Subcutaneous abdominal adipose tissue (tissue), 5 donors: ENCODE data around the gene CRIP3.

ENCODE experiments used
- H3K27ac ChIP-seq: one replicate; pipeline ENCODE4 v1.7.0; 2013; ENCODE audit warnings: low read depth, mild to moderate bottlenecking, inconsistent platforms, low read length, moderate library complexity
- H3K27me3 ChIP-seq, 5 donors: one replicate each; pipeline ENCODE4 v1.7.0; 2013; ENCODE audit warnings: low read length in 5 of 5, inconsistent platforms in 1 of 5; ENCODE audit not compliant: control insufficient read depth in 5 of 5, insufficient read depth in 4 of 5
- H3K36me3 ChIP-seq, 5 donors: one replicate each; pipeline ENCODE4 v1.7.0; 2013; ENCODE audit warnings: low read length in 5 of 5; ENCODE audit not compliant: control insufficient read depth in 5 of 5, insufficient read depth in 5 of 5
- H3K4me1 ChIP-seq, 5 donors: one replicate each; pipeline ENCODE4 v1.7.0; 2013; ENCODE audit warnings: low read length in 5 of 5, mild to moderate bottlenecking in 3 of 5, moderate library complexity in 1 of 5; ENCODE audit not compliant: control insufficient read depth in 5 of 5, insufficient read depth in 5 of 5
- H3K4me3 ChIP-seq, 5 donors: one replicate each; pipeline ENCODE4 v1.7.0; 2013; ENCODE audit warnings: low read length in 5 of 5, low read depth in 1 of 5
- H3K9ac ChIP-seq, 5 donors: one replicate each; pipeline ENCODE4 v1.7.0; 2013; ENCODE audit warnings: low read length in 5 of 5, mild to moderate bottlenecking in 4 of 5, moderate library complexity in 3 of 5
- H3K9me3 ChIP-seq, 5 donors: one replicate each; pipeline ENCODE4 v1.7.0; 2013; ENCODE audit warnings: low read length in 5 of 5; ENCODE audit not compliant: control insufficient read depth in 5 of 5
- donor health status: healthy.
- donor health status: healthy.
- donor health status: healthy.
- donor health status: healthy.
- donor health status: healthy.

Gene CRIP3

GRCh38 chr6:43292763-43293318, 15.8 kb downstream of the CRIP3 start:
- Histone ChIP-seq H3K4me1 (no peaks in the 10 kb centered on the region), H3K36me3 (no peaks in the 10 kb centered on the region), H3K27ac (no peak overlapping the region), H3K9ac (no peak overlapping the region), H3K4me3 (no peak overlapping the region), H3K9me3 (no peaks in the 10 kb centered on the region), H3K27me3 (peaks cover 0 to 13% (median 3%) of the 10 kb centered on the region in 5 donors)

DNA sequence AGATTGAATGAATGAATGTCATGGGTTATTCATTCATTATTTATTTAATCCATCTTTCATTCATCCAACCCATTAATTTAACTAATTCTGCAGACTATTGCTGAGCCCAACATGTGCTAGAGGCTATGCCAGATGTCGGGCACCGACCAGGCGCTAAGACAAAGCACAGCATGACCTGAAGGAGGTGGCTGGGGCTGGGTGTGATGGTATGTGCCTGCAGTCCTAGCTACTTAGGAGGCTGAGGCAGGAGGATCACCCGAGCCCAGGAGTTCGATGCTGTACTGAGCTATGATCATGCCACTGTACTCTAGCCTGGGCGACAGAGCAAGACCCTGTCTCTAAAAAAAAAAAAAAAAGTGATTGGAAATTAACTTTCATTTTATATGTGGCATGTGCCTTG, 16.3 kb downstream of the CRIP3 start:
- H3K4me1 ChIP-seq = no peaks in the 10 kb centered on the region
- no peaks in the 10 kb centered on the region for H3K36me3 ChIP-seq
- no peaks in the 10 kb centered on the region for H3K9me3 ChIP-seq
- peaks cover 0 to 10% (median 0%) of the 10 kb centered on the region in 5 donors for H3K27me3 ChIP-seq
- H3K4me3 ChIP-seq = no peak overlapping the region
- H3K9ac ChIP-seq = no peak overlapping the region
- no peak overlapping the region for H3K27ac ChIP-seq

GRCh38 chr6:43291708-43292107, 16.9 kb downstream of the CRIP3 start:
- H3K27me3 ChIP-seq = peaks cover 0 to 6% (median 3%) of the 10 kb centered on the region in 5 donors
- H3K9ac ChIP-seq = no peak overlapping the region
- no peaks in the 10 kb centered on the region for H3K36me3 ChIP-seq
- H3K4me1 ChIP-seq = no peaks in the 10 kb centered on the region
- H3K9me3 ChIP-seq = no peaks in the 10 kb centered on the region
- H3K4me3 ChIP-seq = no peak overlapping the region
- H3K27ac ChIP-seq = no peak overlapping the region

- H3K36me3 ChIP-seq = no peaks in the 10 kb centered on the region
- H3K4me3 ChIP-seq = no peak overlapping the region
- H3K27ac ChIP-seq = no peak overlapping the region
- peaks cover 0 to 13% (median 5%) of the 10 kb centered on the region in 5 donors for H3K27me3 ChIP-seq
- no peaks in the 10 kb centered on the region for H3K4me1 ChIP-seq
- no peak overlapping the region for H3K9ac ChIP-seq
- no peaks in the 10 kb centered on the region for H3K9me3 ChIP-seq
These were observed 17.7 kb downstream of the CRIP3 start for GRCh38 chr6:43290905-43291355.

DNA sequence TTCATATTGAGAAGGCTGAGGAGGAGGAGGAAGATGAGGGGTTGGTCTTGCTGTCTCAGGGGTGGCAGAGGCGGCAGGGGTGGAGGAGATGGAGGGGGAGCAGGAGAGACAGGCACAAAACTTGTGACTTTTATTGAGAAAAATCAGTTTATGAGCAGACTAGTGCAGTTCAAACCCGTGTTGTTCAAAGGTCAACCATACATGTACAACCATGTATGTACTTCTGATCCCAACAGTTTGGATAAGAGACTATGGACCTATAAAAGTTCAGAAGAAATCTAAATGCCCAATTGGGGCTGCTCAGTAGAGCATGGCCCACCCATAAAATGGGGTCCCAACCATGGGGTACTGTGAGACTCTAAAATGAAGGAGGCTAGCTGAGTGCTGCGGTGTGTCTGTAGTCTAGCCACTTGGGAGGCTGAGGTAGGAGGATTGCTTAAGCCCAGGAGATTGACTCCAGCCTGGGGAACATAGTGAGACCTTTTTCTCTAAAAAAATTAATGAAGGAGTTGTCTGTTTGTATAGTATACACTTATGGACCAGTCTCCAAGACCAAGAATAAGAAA, 18.2 kb downstream of the CRIP3 start:
- H3K27me3 ChIP-seq = peaks cover 5 to 18% (median 9%) of the 10 kb centered on the region in 5 donors
- H3K4me1 ChIP-seq = no peaks in the 10 kb centered on the region
- no peak overlapping the region for H3K4me3 ChIP-seq
- H3K9ac ChIP-seq = no peak overlapping the region
- no peaks in the 10 kb centered on the region for H3K9me3 ChIP-seq
- no peak overlapping the region for H3K27ac ChIP-seq
- H3K36me3 ChIP-seq = no peaks in the 10 kb centered on the region

DNA sequence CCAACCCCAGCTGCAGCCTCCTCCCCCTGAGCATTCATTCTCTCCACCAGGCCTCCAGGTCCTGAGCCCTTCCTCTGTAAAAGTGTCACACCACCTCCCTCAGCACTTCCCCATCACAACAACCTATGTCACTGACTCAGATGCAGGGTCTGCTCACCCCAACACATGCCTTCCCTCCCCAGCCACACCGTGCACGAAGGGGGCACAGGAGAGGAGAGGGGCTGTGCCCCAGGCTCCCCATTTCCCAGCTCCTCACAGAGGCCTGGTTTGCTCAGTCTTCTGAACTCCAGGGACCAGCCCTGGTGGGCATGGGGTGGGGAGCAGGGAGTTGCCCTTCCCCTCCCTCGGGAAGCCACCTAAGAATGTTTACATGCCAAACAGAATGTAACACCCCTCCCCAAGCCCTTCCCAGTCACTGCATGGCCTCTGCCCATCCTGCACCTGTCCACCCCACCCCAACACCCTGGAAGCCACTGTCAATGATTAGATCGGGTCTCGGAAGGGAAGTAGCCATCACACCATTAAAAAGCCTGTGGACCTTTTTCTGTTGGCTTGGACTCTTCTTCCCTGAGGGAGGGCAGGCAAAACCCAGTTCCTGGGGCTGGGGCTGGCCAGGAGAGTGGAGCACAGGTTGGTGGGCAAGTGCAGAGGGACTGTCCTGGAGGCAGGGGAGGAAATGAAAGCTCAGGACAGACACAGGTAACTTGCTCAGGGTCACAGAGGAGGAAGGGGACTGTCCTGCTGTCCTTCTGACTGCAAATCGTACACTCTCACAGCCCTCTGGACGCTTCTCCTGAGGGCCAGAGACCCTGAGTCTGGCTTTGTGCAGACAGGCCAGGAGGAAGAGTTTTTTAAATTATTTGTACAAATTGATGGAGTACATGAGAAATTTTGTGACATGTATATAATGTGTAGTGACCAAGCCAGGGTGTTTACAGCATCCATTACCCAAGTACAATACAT, 20.6 kb downstream of the CRIP3 start:
- H3K4me3 ChIP-seq = no peak overlapping the region
- H3K9ac ChIP-seq = no peak overlapping the region
- H3K9me3 ChIP-seq = no peaks in the 10 kb centered on the region
- peaks cover 7 to 38% (median 18%) of the 10 kb centered on the region in 5 donors for H3K27me3 ChIP-seq
- H3K4me1 ChIP-seq = no peaks in the 10 kb centered on the region
- H3K36me3 ChIP-seq = no peaks in the 10 kb centered on the region
- H3K27ac ChIP-seq = no peak overlapping the region

DNA sequence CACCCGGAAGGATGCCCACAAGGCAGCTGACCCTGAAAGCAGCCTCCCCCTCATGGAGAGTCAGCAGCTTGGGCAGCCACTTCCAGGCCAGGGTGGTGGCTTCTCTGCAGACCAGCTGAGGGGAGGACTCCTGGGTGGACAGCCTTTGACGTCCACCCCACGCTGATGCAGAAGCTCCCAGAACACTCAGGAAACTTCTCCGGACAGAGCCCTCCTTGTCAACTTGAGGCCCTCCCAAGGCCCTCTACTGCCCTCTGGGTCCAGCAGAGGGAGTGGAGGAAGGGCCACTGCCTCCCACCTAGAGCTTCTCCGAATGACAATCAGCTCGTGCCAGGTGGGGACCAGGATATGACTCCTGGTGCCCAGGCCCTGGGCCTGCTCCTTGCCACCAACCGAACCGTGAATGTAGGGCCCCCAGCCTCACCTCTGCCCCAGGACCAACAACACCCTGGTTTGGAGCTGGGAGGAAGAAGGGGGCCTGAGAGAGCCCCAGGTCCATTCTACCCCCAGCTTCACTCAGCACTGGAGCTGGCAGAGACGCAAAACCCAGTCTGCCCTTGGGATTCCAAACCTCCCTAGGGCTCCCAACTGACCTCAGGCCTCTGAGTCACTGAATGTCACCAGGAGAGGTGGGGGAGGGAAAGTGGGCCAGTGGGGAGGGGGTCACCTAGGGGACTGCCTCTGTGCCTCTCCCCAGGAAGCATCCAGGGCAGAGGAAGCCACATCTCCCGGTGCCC, 21.5 kb downstream of the CRIP3 start:
- peaks cover 7 to 39% (median 23%) of the 10 kb centered on the region in 5 donors for H3K27me3 ChIP-seq
- H3K4me3 ChIP-seq = no peak overlapping the region
- H3K36me3 ChIP-seq = no peaks in the 10 kb centered on the region
- no peaks in the 10 kb centered on the region for H3K4me1 ChIP-seq
- no peaks in the 10 kb centered on the region for H3K9me3 ChIP-seq
- H3K9ac ChIP-seq = no peak overlapping the region
- no peak overlapping the region for H3K27ac ChIP-seq

- no peak overlapping the region for H3K9ac ChIP-seq
- H3K4me1 ChIP-seq = no peaks in the 10 kb centered on the region
- H3K27ac ChIP-seq = no peak overlapping the region
- H3K9me3 ChIP-seq = no peaks in the 10 kb centered on the region
- no peak overlapping the region for H3K4me3 ChIP-seq
- no peaks in the 10 kb centered on the region for H3K36me3 ChIP-seq
- H3K27me3 ChIP-seq = peaks cover 7 to 44% (median 23%) of the 10 kb centered on the region in 5 donors
These were observed 22.1 kb downstream of the CRIP3 start for GRCh38 chr6:43286456-43286979.

DNA sequence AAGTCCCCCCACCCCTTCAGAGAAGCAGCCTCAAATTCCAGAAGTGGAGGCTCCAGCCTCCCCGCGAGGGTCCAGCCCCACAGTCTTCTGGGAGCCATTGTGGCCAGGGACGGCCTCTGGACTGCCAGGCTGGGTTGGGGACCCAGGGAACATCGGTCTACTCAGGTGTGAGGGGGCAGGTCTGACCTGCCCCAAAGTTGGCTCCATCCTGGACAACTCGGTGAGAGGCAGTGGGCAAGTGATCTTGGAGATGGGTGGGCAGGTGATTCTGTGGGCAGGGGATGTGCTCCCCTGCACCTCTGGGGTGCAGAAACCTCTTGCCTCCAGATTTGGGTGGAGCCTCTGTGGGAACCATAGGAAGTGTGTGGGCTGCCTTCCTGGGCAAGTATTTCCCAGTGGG, 22.8 kb downstream of the CRIP3 start:
- Histone ChIP-seq H3K36me3 (no peaks in the 10 kb centered on the region), H3K4me1 (no peaks in the 10 kb centered on the region), H3K4me3 (no peak overlapping the region), H3K27ac (no peak overlapping the region), H3K9ac (no peak overlapping the region), H3K9me3 (no peaks in the 10 kb centered on the region), H3K27me3 (peaks cover 7 to 44% (median 23%) of the 10 kb centered on the region in 5 donors)
